HAP-1 (cell line): ENCODE data around the gene ELFN1.
"Not testable (repeated sequence)": the region's sequence is repeated elsewhere in the genome, so short reads cannot be mapped to it uniquely, and the experiment has no call there.

ENCODE experiments used
- DNase-seq, 2 experiments: peaks; one replicate each; pipeline ENCODE4 v3.0.0-alpha.2; 2016 to 2020; ENCODE audit warnings: low spot score in 2 of 2
- H3K27me3 ChIP-seq: fragments of 250-450 bp; sonication (Bioruptor Pico); 2 replicates; pipeline ENCODE4 v1.5.1; 2020; ENCODE audit warnings: low read depth, mild to moderate bottlenecking, moderate library complexity
- H3K36me3 ChIP-seq: fragments of 250-450 bp; sonication (Bioruptor Pico); replicated peaks from 2 replicates; pipeline ENCODE4 v1.5.1; 2020; ENCODE audit warnings: mild to moderate bottlenecking
- H3K4me1 ChIP-seq: fragments of 250-450 bp; sonication (Bioruptor Pico); 2 replicates; pipeline ENCODE4 v1.5.1; 2020; ENCODE audit warnings: mild to moderate bottlenecking
- H3K4me3 ChIP-seq: fragments of 250-450 bp; sonication (Bioruptor Pico); 2 replicates; pipeline ENCODE4 v1.5.1; 2020; ENCODE audit warnings: mild to moderate bottlenecking, moderate library complexity
- H3K9me3 ChIP-seq: fragments of 250-450 bp; sonication (Bioruptor Pico); 2 replicates; pipeline ENCODE4 v1.5.1; 2020; ENCODE audit warnings: mild to moderate bottlenecking, moderate library complexity
- in situ Hi-C: fragments of 300-500 bp; cut with MboI; formaldehyde crosslinking; loops from 3 replicates; pipeline ENCODE4 v1.14.3; 2020; ENCODE audit warnings: low sequenced_read_pairs, inconsistent platforms, mixed read lengths

The ELFN1 gene

GRCh38 chr7:1754345-1754908 is 84.3 kb downstream of the ELFN1 start:
- in situ Hi-C loops = no loop called here
- no peaks in the 10 kb centered on the region for H3K9me3 ChIP-seq
- no peaks in the 10 kb centered on the region for H3K36me3 ChIP-seq
- no peak overlapping the region for H3K4me3 ChIP-seq
- H3K4me1 ChIP-seq = no peaks in the 10 kb centered on the region
- DNase-seq = no peak
- peaks cover 18% of the 10 kb centered on the region for H3K27me3 ChIP-seq

GRCh38 chr7:1755783-1756625 is 85.9 kb downstream of the ELFN1 start:
- in situ Hi-C loops = no loop called here
- no peaks in the 10 kb centered on the region for H3K4me1 ChIP-seq
- DNase-seq = peak in 1 of 2 experiments; percentile 4

GRCh38 chr7:1757601-1758000 is 87.5 kb downstream of the ELFN1 start:
- Histone ChIP-seq H3K4me1 (no peaks in the 10 kb centered on the region), H3K4me3 (no peak overlapping the region), H3K27me3 (peaks cover 13% of the 10 kb centered on the region), H3K36me3 (no peaks in the 10 kb centered on the region), H3K9me3 (no peaks in the 10 kb centered on the region)
- peak in 1 of 2 experiments; percentile 3 for DNase-seq
- in situ Hi-C loops = no loop called here

More at GRCh38 chr7:1755783-1756625, 85.9 kb downstream of the ELFN1 start:
- no peaks in the 10 kb centered on the region for H3K36me3 ChIP-seq
- H3K27me3 ChIP-seq = peaks cover 18% of the 10 kb centered on the region
- no peaks in the 10 kb centered on the region for H3K9me3 ChIP-seq
- H3K4me3 ChIP-seq = no peak overlapping the region

DNA sequence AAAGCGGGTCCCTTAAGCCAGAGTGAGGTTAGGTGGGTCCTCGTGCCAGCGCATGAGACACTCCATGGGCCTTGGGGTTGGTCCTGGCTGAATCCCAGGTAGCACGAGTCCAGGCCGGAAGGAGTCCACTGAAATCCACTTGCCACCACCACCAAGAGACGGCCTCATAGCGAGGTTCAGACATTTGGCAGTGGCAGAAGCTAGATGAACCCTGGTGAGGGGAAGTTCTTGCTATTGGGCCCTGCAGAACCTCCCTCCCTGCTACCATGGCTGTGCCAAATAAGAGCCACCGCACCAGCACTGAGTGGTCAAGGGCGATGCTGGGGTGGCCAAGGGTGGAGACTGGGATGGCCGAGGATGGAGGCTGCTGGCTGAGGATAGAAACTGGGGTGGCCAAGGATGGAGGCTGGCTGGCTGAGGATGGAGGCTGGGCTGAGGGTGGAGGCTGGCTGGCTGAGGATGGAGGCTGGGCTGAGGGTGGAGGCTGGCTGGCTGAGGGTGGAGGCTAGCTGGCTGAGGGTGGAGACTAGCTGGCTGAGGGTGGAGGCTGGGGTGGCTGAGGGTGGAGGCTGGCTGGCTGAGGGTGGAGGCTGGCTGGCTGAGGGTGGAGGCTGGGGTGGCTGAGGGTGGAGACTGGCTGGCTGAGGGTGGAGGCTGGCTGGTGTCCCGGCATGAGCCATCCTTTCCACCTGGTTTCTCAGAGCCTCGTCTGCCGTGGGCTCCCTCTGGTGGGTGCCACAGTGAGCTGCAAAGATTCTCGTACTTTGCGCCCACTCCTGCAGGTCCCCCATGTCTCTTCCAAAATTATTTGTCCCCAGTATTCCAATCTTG is 88.2 kb downstream of the ELFN1 start:
- H3K27me3 ChIP-seq = peaks cover 7% of the 10 kb centered on the region
- no peaks in the 10 kb centered on the region for H3K36me3 ChIP-seq
- H3K4me3 ChIP-seq = no peak overlapping the region
- H3K9me3 ChIP-seq = peaks cover 4% of the 10 kb centered on the region; the same call in 1 of the 2 replicates
- peak in 1 of 2 experiments; percentile 58 for DNase-seq
- no peaks in the 10 kb centered on the region for H3K4me1 ChIP-seq
- in situ Hi-C loops = no loop called here

DNA sequence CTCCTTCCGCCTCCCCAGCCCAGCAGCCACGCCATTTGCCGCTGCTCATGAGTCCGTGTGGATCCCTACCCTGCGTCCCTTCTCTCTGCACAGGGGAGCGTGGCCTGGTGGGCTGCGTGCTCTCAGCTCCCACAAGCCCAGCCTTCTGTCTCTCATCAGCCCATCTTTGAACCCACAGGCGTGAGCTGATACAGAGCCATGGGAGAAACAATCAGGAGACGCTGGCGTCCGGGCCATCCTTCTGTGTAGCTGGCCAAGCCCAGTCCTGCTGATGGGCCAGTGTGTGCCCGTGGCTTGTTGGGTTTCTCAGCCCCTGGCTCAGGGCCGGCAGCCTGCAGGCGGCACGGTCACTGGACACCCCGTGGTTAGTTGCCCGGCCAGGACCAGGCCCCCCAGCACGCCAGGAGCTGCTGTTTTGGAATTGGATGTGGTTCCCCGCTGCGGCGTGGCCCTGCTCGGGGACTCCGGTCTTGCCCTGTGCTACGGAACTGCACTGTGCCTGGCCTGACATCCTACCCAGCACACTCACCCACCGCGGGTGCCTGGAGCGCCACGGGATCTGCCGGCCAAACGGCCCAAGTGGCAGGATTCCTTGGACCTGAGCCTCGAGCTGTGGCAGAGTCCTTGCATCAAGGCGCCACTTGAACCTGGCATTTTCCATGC is 88.9 kb downstream of the ELFN1 start:
- H3K4me3 ChIP-seq = no peak overlapping the region
- in situ Hi-C loops = no loop called here
- H3K27me3 ChIP-seq = peaks cover 4% of the 10 kb centered on the region; the same call in 1 of the 2 replicates
- H3K9me3 ChIP-seq = peaks cover 4% of the 10 kb centered on the region; the same call in 1 of the 2 replicates
- H3K4me1 ChIP-seq = no peaks in the 10 kb centered on the region
- H3K36me3 ChIP-seq = no peaks in the 10 kb centered on the region
- peak in 1 of 2 experiments; percentile 5 for DNase-seq

DNA sequence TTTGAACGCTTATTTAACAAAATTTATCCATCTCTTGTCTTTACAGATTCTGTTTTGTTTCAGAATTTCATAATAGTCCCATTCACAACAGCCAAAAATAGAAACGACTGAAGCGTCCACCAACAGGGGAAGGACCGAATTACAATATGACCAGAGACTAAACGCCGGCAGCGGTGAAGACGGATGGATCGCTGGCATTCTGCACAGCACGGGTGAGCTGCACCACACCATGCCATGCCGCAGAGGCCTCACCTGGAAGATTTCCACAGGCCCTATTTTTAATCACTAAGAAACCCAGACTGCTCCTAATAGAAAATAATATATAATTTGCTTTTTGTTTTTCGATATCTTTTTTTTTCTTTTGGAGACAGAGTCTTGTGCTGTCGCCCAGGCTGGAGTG is 91.0 kb downstream of the ELFN1 start:
- DNase-seq = no peak
- no peaks in the 10 kb centered on the region for H3K4me1 ChIP-seq
- H3K9me3 ChIP-seq = peaks cover 4% of the 10 kb centered on the region; the same call in 1 of the 2 replicates
- no peak overlapping the region for H3K4me3 ChIP-seq
- H3K36me3 ChIP-seq = no peaks in the 10 kb centered on the region
- in situ Hi-C loops = no loop called here
- no peaks in the 10 kb centered on the region for H3K27me3 ChIP-seq

DNA sequence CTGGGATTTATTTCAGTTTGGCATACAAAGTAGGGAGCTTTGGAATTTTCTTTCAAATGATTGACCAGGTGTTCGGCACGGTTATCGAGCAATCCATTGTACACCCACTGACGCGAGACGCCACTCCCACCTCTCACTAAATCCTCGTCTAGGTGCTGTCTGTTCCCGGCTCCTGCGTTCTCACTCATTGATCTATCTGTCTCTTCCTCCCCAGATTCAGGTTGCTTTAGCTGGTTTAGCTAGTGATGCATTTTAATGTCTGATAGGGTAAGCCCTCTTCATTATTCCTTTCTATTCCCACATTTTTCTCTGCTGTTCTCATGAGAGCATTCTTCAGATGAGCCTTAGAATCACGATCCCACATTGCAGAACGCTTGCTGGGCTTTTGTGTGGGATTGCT is 91.7 kb downstream of the ELFN1 start:
- Histone ChIP-seq H3K27me3 (no peaks in the 10 kb centered on the region), H3K4me1 (no peaks in the 10 kb centered on the region), H3K4me3 (no peak overlapping the region), H3K9me3 (peaks cover 4% of the 10 kb centered on the region; the same call in 1 of the 2 replicates), H3K36me3 (no peaks in the 10 kb centered on the region)
- in situ Hi-C loops = no loop called here
- peak in 1 of 2 experiments; percentile 4 for DNase-seq

- Histone ChIP-seq H3K9me3 (peaks cover 4% of the 10 kb centered on the region; the same call in 1 of the 2 replicates), H3K27me3 (no peaks in the 10 kb centered on the region), H3K4me1 (no peaks in the 10 kb centered on the region), H3K36me3 (no peaks in the 10 kb centered on the region), H3K4me3 (no peak overlapping the region)
- in situ Hi-C loops = no loop called here
- DNase-seq = no peak
These were observed 92.3 kb downstream of the ELFN1 start for GRCh38 chr7:1762238-1762945.

- no peaks in the 10 kb centered on the region for H3K36me3 ChIP-seq
- no peaks in the 10 kb centered on the region for H3K27me3 ChIP-seq
- H3K4me1 ChIP-seq = no peaks in the 10 kb centered on the region
- no peak overlapping the region for H3K4me3 ChIP-seq
- in situ Hi-C loops = no loop called here
- peak in 1 of 2 experiments; percentile 1 for DNase-seq
- peaks cover 4% of the 10 kb centered on the region; the same call in 1 of the 2 replicates for H3K9me3 ChIP-seq
These were observed 93.0 kb downstream of the ELFN1 start for GRCh38 chr7:1763033-1763432.

DNA sequence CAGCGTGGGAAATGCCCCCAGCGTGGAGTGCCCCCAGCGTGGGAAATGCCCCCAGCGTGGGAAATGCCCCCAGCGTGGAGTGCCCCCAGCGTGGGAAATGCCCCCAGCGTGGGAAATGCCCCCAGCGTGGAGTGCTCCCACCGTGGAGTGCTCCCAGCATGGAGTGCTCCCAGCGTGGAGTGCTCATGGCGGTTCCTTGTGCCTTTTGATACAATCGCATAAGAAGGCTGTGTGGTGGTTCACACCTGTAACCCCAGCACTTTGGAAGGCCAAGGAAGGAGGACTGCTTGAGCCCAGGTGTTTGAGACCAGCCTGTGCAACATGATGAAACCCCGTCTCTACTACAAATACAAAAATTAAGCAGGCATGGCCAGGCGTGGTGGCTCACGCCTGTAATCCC is 93.8 kb downstream of the ELFN1 start:
- H3K4me3 ChIP-seq, H3K9me3 ChIP-seq, in situ Hi-C loops, DNase-seq, H3K4me1 ChIP-seq, H3K36me3 ChIP-seq, H3K27me3 ChIP-seq: not testable (repeated sequence)

DNA sequence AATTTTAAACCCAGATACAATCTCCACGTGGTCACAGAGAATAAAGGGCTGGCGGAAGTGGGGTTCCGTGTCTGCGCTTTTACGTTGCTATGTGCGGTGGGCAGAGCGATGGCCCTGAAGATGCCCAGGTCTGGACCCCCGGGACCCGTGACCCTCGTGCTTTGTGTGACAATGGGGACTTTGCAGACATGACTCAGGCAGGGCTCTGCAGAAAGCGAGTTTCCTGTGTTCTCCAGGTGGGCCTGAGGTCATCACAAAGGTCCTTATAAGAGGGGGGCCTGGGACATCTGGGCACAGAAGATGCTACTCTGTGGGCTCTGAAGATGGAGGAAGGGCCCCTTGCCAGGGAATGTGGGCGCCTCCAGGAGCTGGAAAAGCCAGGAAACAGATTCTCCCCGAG is 95.3 kb downstream of the ELFN1 start:
- in situ Hi-C loops = no loop called here
- Histone ChIP-seq H3K36me3 (no peaks in the 10 kb centered on the region), H3K9me3 (peaks cover 4% of the 10 kb centered on the region; the same call in 1 of the 2 replicates), H3K27me3 (no peaks in the 10 kb centered on the region), H3K4me1 (no peaks in the 10 kb centered on the region), H3K4me3 (no peak overlapping the region)
- DNase-seq = peak in 1 of 2 experiments; percentile 1

DNA sequence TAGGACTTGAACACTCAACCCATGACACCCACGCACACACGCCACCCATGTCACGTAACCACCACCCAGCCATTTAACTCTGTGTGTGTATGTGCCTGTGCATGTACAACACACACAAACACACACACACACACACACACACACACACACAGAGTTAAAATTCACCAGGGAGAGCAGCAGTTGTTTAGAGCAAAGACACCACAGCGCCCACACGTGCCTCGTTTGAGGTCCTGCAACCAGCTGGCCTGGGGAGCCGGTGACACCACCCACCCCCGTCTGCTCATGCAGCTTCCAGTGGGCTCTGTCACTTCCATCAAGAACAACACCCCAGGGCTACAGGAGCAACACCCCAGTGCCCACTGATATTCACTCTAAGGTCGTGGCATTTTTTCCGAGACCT is 97.4 kb downstream of the ELFN1 start:
- H3K4me1 ChIP-seq = no peaks in the 10 kb centered on the region
- in situ Hi-C loops = no loop called here

DNA sequence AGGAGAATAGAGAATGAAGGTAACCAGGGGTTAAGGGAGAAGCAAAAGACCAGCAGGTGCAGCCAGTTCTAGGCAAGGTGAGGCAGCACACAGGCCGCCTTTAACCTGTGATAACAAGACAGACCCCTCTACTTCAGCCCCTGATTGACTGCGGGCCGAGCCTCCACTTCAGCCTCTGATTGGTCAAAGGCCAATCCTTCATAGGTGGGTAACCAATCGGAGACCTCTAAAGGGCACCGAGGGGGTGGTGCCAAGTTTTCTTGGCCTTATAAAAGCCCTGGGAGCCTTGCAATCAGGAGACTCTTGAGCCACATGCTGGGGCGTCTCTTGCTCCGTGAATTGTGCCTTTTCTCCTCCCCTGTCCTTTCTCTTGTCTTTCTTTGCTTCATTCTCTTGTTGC is 98.8 kb downstream of the ELFN1 start:
- Histone ChIP-seq H3K36me3 (no peaks in the 10 kb centered on the region), H3K4me1 (no peaks in the 10 kb centered on the region), H3K9me3 (no peaks in the 10 kb centered on the region), H3K4me3 (no peak overlapping the region), H3K27me3 (no peaks in the 10 kb centered on the region)
- in situ Hi-C loops = no loop called here
- no peak for DNase-seq

More for the DNA sequence above, 97.4 kb downstream of the ELFN1 start:
- Histone ChIP-seq H3K27me3 (no peaks in the 10 kb centered on the region), H3K4me3 (no peak overlapping the region), H3K9me3 (peaks cover 4% of the 10 kb centered on the region; the same call in 1 of the 2 replicates), H3K36me3 (no peaks in the 10 kb centered on the region)
- DNase-seq = no peak
